Large intestine (tissue), 3 donors: ENCODE data around the gene ZNF793. TPM values are rescaled to one million over a fixed set of nuclear protein-coding genes. Genes with fewer than 3 reads are reported as not detected.

ENCODE experiments used
- DNase-seq, 2 donors: peaks; one replicate each; pipeline versions ENCODE4 v3.0.0 to v3.0.0-alpha.2; 2013
- H3K27ac ChIP-seq: one replicate; pipeline ENCODE4 v1.5.1; 2013; ENCODE audit warnings: low read length
- H3K27me3 ChIP-seq: 2 replicates; pipeline ENCODE4 v1.6.1; 2013; ENCODE audit warnings: low read length; ENCODE audit not compliant: control insufficient read depth, insufficient read depth
- H3K36me3 ChIP-seq: 2 replicates; pipeline ENCODE4 v1.6.1; 2013; ENCODE audit warnings: low read length; ENCODE audit not compliant: control insufficient read depth, insufficient read depth
- H3K4me1 ChIP-seq: one replicate; pipeline ENCODE4 v1.6.1; 2013; ENCODE audit warnings: low read length; ENCODE audit not compliant: control insufficient read depth, insufficient read depth
- H3K4me3 ChIP-seq: one replicate; pipeline ENCODE4 v1.5.1; 2013; ENCODE audit warnings: low read length
- H3K9me3 ChIP-seq: one replicate; pipeline ENCODE4 v1.6.1; 2013; ENCODE audit warnings: mild to moderate bottlenecking, low read depth, low read length, moderate library complexity; ENCODE audit not compliant: control insufficient read depth
- WGBS: methylation state at CpG from one replicate; pipeline ENCODE4 v1.1.5; 2013; ENCODE audit warnings: low lambda C conversion rate; ENCODE audit not compliant: insufficient coverage; 5-methylcytosine and 5-hydroxymethylcytosine counted together
- polyA plus RNA-seq: library from polyadenylated mRNA; unstranded; fragments of 120-200 nt; gene quantifications from one replicate; pipeline ENCODE4 v1.2.1, GENCODE V29; 2013

The ZNF793 gene
- polyA plus RNA-seq, 1 donor: 15.3 TPM

DNA sequence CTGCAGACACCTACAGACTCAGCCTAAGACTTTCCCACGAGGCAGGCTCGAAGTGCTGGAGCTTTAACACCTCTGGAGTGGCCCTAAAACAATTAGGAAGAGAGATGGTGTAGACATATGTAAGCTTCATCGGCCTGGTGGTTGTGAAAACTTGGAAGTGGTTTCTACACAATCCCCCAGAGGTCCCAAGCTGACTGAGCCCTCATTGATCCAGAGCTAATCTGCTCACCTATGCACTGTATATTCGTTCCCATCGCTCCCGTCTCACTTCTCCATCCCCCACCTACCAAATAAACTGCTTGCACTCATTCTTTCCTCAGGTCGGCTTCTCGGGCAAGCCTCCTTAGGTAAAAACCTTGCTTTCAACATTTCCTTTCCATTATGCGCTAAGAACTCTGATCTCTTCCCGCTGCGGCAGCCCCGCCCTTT lies 767 bp upstream of the ZNF793 start:
- H3K4me1 ChIP-seq: peaks cover 7% of the 10 kb centered on the region
- DNase-seq: no peak
- peak overlapping the region; percentile 62 for H3K4me3 ChIP-seq
- no peaks in the 10 kb centered on the region for H3K36me3 ChIP-seq
- no peaks in the 10 kb centered on the region for H3K9me3 ChIP-seq
- no CpG with 5 or more reads among the region's 12 CpGs for WGBS
- no peaks in the 10 kb centered on the region for H3K27me3 ChIP-seq
- H3K27ac ChIP-seq: peak overlapping the region; percentile 94

DNA sequence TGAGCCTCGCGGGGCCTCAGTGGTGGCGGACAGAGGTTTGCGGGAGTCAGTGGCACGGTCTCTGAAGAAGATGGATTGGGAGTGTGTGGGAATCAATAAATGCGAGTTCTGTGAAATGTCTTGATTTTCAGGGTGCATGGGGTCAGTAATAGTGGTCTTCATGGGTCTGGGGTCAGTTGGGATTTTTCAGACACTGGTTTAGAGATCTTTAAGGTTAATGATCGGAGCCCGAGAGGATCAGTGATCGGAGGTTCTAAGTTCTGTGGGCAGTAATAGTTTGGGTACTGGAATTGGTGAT lies 377 bp downstream of the ZNF793 start:
- WGBS: 0% methylated on average over 2 of the region's 9 CpGs

DNA sequence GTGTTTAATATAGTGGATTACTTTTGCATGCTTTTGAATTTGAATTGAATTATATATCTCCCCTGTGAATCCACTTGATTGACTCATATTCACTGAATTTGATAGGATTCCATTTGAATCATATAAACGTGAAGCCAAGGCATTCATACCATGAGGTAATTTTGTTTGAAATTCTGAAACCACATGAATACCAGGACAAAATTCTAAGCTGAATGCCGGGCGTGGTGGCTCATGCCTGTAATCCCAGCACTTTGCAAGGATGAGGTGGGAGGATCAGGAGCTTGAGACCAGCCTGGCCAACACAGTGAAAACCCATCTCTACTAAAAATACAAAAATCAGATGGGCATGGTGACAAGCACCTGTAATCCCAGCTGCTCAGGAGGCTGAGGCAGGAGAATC lies 4.4 kb downstream of the ZNF793 start:
- no peak for DNase-seq
- WGBS: no CpG with 5 or more reads among the region's 3 CpGs
- no peak overlapping the region for H3K27ac ChIP-seq
- no peaks in the 10 kb centered on the region for H3K9me3 ChIP-seq
- peaks cover 10% of the 10 kb centered on the region for H3K36me3 ChIP-seq
- H3K4me3 ChIP-seq: no peak overlapping the region
- no peaks in the 10 kb centered on the region for H3K4me1 ChIP-seq
- H3K27me3 ChIP-seq: no peaks in the 10 kb centered on the region

More for the DNA sequence above, 377 bp downstream of the ZNF793 start:
- H3K27me3 ChIP-seq: no peaks in the 10 kb centered on the region
- peaks cover 4% of the 10 kb centered on the region for H3K36me3 ChIP-seq
- peaks cover 7% of the 10 kb centered on the region for H3K4me1 ChIP-seq
- no peaks in the 10 kb centered on the region for H3K9me3 ChIP-seq
- no peak for DNase-seq
- H3K27ac ChIP-seq: peak overlapping the region; percentile 94
- peak overlapping the region; percentile 62 for H3K4me3 ChIP-seq

DNA sequence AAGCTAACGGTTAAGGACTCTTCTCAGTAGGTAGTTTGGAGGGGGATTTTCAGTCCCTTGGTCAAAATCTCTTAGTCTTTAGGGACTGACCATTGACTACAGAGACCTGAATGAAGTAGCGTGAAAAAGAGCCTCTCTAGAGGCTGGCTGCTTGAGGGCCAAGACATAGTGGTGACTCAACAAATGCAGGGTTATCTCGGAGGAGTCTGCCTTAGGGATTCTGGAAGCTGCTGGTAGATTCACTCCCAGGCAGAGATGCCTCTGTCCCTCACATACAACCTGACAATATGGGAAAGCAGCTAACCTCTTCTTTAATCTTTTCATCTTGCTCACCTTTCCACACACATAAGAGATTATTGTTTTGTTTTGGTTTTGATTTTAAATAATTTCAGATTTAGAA lies 5.1 kb downstream of the ZNF793 start:
- WGBS: no CpG with 5 or more reads among the region's 3 CpGs
- no peaks in the 10 kb centered on the region for H3K9me3 ChIP-seq
- no peaks in the 10 kb centered on the region for H3K27me3 ChIP-seq
- H3K36me3 ChIP-seq: peaks cover 10% of the 10 kb centered on the region
- no peak overlapping the region for H3K4me3 ChIP-seq
- DNase-seq: no peak
- H3K4me1 ChIP-seq: no peaks in the 10 kb centered on the region
- no peak overlapping the region for H3K27ac ChIP-seq

DNA sequence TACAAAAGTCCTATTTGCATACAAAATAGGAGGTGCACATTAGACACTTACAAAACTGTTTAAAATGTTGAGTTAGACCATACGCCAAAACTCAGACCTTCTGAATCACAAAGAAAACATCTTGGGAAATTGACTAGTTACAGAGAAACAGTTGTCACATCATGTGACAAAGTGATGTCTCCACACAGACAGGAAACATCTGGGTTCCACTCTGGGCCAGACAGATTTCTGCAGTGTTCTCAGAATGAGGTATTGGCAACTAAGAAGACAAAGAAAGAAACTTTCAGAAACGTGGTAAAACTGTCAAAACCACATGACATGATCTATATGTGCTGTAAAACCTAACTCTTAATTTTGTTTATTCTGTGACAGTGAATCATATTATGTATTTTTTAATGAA lies 6.7 kb downstream of the ZNF793 start:
- peaks cover 10% of the 10 kb centered on the region for H3K36me3 ChIP-seq
- 60% methylated on average over 1 of the region's 2 CpGs for WGBS

DNA sequence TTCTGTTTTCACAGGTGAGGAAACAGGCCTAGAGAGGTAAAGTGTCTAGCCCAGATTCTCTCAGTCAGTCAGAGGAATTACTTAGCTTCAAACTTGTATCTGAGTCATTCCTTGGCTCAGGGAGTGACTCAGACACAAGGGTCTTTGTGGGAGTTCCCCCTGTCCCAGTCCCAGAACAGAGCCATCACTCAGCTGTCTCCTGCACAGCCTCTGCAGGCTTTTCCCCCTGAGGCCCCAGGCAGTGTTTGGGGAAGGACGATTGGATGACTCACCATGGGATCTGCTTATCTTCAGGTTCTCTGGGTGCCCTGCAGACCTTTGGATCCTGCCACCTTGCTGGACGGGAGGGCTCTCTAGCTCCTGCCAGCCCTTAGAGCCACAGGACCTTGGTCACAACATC lies 13.2 kb downstream of the ZNF793 start:
- DNase-seq: no peak
- WGBS: no CpG with 5 or more reads among the region's 2 CpGs
- H3K36me3 ChIP-seq: peaks cover 20% of the 10 kb centered on the region
- H3K4me1 ChIP-seq: no peaks in the 10 kb centered on the region
- no peaks in the 10 kb centered on the region for H3K27me3 ChIP-seq
- H3K9me3 ChIP-seq: peaks cover 8% of the 10 kb centered on the region
- no peak overlapping the region for H3K27ac ChIP-seq
- H3K4me3 ChIP-seq: no peak overlapping the region

More for the DNA sequence above, 6.7 kb downstream of the ZNF793 start:
- DNase-seq: no peak
- no peak overlapping the region for H3K27ac ChIP-seq
- peaks cover 5% of the 10 kb centered on the region for H3K9me3 ChIP-seq
- no peak overlapping the region for H3K4me3 ChIP-seq
- H3K4me1 ChIP-seq: no peaks in the 10 kb centered on the region
- H3K27me3 ChIP-seq: no peaks in the 10 kb centered on the region

DNA sequence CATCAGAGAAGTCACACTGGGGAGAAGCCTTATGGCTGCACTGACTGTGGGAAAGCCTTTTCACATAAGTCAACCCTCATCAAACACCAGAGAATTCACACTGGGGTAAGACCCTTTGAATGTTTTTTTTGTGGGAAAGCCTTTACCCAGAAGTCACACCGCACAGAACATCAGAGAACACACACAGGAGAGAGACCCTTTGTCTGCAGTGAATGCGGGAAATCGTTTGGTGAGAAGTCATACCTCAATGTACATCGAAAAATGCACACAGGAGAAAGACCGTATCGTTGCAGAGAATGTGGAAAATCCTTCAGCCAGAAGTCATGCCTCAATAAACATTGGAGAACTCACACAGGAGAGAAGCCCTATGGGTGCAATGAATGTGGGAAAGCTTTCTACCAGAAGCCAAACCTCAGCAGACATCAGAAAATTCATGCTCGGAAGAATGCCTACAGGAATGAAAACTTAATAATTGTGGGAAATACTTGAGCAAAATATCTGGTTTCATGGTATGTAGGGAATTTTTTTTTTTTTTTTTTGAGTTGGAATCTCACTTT lies 30.7 kb downstream of the ZNF793 start:
- no peaks in the 10 kb centered on the region for H3K27me3 ChIP-seq
- no peak overlapping the region for H3K4me3 ChIP-seq
- WGBS: no CpG with 5 or more reads among the region's 7 CpGs
- peaks cover 47% of the 10 kb centered on the region for H3K36me3 ChIP-seq
- DNase-seq: no peak
- no peak overlapping the region for H3K27ac ChIP-seq
- peaks cover 36% of the 10 kb centered on the region for H3K9me3 ChIP-seq
- no peaks in the 10 kb centered on the region for H3K4me1 ChIP-seq

DNA sequence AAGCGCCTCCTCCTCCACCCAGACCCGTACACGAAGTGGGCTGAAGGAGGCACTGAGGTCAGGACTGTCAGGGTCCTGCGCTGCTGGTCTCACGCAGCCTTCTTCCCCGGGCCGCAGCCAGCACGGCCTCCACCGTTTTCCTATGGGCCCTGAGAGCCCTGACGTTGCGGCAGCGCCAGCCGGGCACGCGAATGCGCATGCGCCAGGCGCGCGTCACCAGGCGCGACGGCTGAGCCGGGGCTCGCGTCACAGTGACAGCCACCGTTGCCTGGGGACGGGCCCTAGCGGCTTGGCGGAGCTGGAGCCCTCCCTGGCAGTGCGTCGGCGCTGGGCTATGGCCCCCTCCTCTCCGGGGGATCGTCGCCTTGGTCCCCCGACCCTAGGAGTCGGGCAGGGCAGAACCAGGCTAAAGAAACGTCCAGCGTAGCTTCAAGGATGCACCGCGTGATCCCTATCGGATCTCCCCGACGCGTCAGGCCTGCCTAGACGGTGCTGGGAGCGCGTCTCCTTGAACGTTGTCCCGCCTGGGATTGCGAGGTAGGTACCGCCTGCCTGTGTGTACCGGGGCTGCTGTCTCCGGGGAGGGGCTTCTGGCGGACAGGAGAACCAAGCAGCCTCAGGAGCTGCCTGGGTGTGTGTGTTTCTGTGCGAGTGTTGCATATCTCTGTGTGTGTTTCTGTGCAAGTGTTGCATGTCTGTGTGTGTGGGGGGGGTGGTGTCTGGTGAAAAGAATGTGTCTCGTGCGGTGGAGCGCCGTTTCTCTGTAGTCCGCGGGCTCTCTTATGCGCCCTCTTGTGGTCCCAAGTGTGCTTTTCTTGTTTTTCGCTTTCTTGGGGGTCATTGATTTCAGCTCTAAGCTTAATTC lies 44.6 kb downstream of the ZNF793 start:
- Histone ChIP-seq H3K4me1 (peaks cover 2% of the 10 kb centered on the region), H3K9me3 (peaks cover 58% of the 10 kb centered on the region), H3K4me3 (peak overlapping the region; percentile 84), H3K36me3 (no peaks in the 10 kb centered on the region), H3K27ac (peak overlapping the region; percentile 81), H3K27me3 (no peaks in the 10 kb centered on the region)
- 14% methylated on average over 5 of the region's 65 CpGs for WGBS
- DNase-seq: peak; percentile 69 to 81

DNA sequence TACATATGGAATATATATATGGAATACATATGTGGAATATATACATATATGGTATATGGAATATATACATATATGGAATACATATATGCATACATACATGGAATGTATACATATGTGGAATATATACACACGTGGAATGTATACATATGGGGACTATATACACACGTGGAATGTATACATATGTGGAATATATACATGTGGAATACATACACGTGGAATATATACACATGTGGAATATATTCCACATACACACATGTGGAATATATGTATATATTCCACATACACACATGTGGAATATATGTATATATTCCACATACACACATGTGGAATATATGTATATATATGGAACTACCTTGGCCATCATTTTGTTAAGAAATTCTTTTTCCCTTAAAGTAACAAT lies 56.8 kb downstream of the ZNF793 start:
- no peaks in the 10 kb centered on the region for H3K27me3 ChIP-seq
- WGBS: 100% methylated on average over 2 of the region's 3 CpGs
- H3K27ac ChIP-seq: no peak overlapping the region
- DNase-seq: no peak
- H3K36me3 ChIP-seq: peaks cover 19% of the 10 kb centered on the region
- H3K4me3 ChIP-seq: no peak overlapping the region
- no peaks in the 10 kb centered on the region for H3K4me1 ChIP-seq
- H3K9me3 ChIP-seq: peaks cover 43% of the 10 kb centered on the region

DNA sequence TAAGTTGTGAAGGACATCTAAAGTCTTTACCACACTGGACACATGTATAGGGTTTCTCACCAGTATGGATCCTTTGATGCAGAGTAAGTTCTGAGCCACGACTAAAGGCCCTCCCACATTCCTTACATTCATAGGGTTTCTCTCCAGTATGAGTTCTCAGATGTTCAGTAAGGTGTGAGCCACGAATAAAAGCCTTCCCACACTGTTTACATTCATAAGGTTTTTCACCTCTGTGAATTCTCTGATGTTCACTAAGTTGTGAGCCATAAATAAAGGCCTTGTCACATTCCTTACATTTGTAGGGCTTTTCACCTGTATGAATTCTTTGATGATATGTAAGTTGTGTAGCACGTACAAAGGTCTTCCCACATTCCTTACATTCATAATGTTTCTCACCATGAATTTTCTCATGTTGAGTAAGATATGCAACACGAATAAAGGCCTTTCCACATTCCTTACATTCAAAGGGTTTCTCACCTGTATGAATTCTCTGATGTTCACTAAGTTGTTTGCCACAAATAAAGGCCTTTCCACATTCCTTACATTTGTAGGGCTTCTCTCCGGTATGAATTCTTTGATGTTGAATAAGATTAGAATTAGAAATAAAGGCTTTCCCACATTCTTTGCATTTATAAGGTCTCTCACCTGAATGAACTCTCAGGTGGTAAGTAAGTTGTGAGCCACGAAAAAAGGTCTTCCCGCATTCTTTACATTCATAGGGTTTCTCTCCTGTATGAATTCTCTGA lies 58.1 kb downstream of the ZNF793 start:
- WGBS: 100% methylated on average over 3 of the region's 7 CpGs
- Histone ChIP-seq H3K9me3 (peaks cover 46% of the 10 kb centered on the region), H3K36me3 (peaks cover 19% of the 10 kb centered on the region), H3K27me3 (no peaks in the 10 kb centered on the region), H3K4me3 (no peak overlapping the region), H3K27ac (no peak overlapping the region), H3K4me1 (no peaks in the 10 kb centered on the region)
- DNase-seq: no peak
